Right renal cortex interstitium (tissue), 3 donors: ENCODE data around the gene PSMD3. TPM values are rescaled to one million over a fixed set of nuclear protein-coding genes. Genes with fewer than 3 reads are reported as not detected.

Experiments
- DNase-seq, 3 donors: peaks; one replicate each; pipeline ENCODE4 v3.0.0-alpha.2; 2013; ENCODE audit warnings: low read depth in 3 of 3, low spot score in 2 of 3
- polyA plus RNA-seq, 3 donors: library from polyadenylated mRNA; unstranded; fragments of 120-200 nt; gene quantifications; one replicate each; pipeline ENCODE4 v1.2.1, GENCODE V29; 2013; ENCODE audit not compliant: insufficient read length in 3 of 3

PSMD3 gene
- polyA plus RNA-seq, 3 donors: 109 to 119 (median 109) TPM

- no peak for DNase-seq
Measured at GRCh38 chr17:40019140-40019991, 38.8 kb downstream of the PSMD3 start.

DNA sequence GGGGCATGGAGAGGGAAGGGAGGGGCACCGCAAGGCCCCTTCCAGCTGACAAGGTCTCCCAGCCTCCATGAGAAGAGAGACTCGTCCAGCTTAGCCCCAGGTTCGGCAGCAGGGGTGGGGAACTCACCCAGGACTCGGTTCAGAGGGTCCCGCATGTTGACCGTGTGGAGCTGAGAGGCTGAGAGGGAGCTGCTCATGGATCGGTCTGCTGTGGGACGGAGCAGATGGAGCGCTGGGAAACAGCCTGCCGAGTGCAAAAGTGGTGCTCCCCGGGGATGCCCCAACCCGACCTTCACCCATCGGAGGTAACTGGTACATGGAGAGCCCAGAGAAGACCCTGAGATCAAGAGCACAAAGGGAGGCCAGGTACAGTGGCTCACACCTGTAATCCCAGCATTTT lies 39.5 kb downstream of the PSMD3 start:
- DNase-seq: no peak

DNA sequence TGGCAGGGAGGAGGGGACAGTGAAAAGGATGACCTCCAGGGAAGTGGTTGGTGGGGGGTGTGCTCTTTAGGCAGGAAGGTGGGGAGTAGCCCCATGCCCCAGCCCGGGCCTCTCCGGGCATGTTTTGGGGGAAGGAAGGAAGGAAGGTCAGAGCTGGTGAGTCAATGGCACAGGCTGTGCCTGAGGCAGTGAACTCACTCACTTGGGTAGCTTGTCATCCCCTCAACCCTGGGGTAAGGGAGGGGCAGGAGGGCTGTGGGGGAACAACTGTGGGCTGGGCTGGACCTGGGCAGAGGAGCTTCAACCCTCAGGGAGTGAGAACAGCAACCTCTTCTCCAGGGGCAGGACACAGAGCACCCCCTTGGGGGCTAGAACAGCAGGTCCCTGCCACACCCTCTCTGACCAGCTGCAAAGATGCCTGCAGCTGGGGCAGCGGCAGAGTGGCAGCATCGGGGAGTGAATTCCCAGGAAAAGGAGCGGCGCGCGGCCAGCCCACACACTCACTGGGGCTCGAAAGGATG lies 40.9 kb downstream of the PSMD3 start:
- DNase-seq: no peak

GRCh38 chr17:40022497-40022896 lies 41.9 kb downstream of the PSMD3 start:
- DNase-seq: no peak

- DNase-seq: no peak
Measured at GRCh38 chr17:40022961-40023541, 42.4 kb downstream of the PSMD3 start.

DNA sequence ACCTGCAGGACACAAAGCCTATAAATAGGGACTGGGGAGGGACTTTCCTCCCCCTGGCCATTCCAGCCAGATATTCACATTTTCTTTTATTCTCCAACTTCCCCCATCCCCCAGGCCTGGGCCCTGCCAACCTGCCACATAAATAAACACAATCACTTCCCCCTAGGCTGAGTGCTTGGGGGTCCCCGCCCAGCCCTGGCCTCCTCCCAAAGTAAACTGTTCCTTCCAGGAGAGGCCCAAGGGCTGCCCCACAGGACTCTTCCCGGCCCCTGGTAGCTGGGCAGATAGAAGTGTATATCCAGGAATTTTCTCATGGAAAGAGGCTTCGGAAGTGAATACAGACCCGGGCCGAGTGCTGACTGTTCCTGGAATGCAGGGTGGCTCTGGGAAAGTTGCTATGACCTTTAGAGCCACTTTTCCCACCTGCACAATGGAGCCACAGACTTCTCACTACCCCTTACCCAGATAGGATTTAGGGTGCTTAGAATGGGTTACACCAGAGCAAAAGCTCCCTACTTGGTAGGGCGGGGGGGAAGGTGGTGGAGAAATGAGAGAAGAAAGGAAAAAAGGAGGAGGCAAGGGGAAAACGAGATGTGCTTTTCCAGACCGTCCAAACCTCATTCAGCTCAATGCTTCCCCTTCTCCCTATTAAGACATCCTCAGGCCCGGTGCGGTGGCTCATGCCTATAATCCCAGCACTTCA lies 43.1 kb downstream of the PSMD3 start:
- DNase-seq: no peak

GRCh38 chr17:40024901-40025300 lies 44.3 kb downstream of the PSMD3 start:
- DNase-seq: no peak

- DNase-seq: no peak
Measured at GRCh38 chr17:40025559-40025958, 45.0 kb downstream of the PSMD3 start.

DNA sequence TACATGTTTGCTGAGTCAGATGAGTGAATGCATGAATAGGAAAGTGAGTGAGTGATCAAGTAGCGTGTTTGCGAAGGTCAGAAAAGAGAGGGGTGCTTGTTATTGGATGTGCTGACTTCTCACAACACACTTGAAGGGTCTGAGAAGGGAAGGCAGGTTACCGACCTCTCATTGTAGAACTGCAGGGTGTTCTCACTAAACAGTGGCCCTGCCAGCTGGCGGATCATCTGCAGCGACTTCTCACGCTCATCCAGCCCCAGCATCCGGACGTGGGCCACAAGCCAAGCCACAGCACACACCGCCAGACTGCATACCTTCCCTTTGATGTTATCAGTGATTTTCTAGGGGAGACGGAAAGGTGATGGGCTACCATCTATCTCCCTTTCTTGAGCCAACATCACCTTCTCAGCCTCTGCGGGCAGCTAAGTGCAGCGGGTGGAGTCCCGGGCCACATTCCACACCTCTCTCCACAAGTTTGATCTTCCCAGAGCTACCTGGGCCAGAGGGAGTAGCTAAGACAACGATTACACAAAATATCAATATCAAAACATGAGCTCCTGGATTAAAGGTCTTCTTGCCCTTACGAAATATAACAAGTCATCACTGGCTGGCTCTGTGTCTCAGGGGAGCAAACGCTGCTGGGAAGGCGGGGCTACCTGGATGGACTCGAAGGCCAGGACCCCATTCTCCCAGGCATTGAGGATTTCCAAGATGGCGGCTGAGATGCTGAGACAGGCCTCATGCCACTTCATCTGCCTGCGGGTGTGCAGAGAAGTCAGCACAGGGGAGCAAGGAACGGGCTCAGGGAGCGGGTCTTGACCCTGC lies 45.6 kb downstream of the PSMD3 start:
- DNase-seq: no peak

GRCh38 chr17:40026816-40027613 lies 46.4 kb downstream of the PSMD3 start:
- DNase-seq: peak; percentile 43 to 65 (median 51)

DNA sequence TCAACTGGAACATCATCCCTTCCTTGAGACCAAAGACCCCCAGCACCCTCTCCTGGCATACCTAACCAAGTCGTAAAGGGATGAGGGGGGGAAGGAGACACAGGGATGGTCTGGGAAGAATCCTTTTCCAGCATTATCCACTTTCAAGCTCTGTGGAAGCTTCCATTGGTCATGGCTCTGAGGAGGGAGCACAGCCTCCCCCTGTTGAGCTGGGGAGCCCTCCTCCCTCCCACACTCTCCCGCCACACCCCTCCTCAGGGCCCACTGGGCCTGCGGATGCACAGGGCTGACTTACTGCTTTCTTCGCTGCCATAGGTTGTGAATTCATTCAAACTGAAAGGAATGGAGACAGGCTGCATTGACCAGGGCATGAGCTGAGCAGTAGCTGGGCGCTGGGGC lies 47.0 kb downstream of the PSMD3 start:
- DNase-seq: no peak

GRCh38 chr17:40028595-40028994 lies 48.0 kb downstream of the PSMD3 start:
- no peak for DNase-seq

- DNase-seq: no peak
Measured at GRCh38 chr17:40031706-40032105, 51.1 kb downstream of the PSMD3 start.

DNA sequence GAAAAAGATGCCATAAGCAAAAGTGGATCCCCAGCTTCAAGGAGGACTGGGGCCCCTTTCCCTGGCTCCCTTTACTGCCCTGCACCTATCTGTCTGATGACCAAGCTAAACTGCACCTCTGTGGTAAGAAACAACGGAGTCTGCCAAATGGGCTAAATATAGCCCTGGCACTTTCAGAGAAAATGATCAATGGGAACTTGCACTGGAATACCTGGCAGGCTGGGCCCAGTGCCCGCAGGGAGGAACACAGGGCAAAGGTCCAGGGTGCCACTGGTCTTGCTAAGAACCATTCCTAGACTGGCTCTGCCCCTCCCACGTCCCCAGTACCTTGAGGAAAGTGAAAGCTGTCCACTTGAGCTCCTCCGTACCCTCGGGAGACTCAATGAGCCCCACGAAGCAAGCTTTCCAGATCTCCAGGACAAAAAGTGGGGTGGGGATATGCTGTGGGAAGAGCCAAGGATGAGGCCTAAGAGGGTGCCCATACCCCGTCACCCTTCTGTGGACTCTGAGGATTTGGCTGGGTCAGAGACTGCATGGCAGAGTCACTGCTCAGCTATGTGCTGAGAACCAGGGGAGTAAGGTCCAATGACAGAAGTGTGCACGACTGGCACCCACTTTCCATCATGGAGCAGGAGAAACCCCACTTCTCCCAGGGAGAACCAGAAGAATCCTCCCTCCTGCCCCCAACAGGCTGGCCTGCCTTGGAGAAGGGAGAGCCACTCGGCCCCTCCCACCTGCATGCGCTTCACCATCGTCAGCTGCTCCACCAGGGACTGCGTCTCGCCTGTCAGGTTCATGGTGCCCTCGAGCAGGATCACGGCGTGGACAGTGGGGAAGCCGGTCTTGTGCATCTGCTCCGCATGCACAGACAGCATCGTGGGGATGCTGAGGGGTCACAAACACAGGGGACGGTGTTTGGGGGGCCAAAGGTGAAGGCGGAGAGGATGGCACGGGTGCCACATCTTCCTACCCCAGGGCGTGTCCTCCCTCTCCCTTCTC lies 52.0 kb downstream of the PSMD3 start:
- no peak for DNase-seq

DNA sequence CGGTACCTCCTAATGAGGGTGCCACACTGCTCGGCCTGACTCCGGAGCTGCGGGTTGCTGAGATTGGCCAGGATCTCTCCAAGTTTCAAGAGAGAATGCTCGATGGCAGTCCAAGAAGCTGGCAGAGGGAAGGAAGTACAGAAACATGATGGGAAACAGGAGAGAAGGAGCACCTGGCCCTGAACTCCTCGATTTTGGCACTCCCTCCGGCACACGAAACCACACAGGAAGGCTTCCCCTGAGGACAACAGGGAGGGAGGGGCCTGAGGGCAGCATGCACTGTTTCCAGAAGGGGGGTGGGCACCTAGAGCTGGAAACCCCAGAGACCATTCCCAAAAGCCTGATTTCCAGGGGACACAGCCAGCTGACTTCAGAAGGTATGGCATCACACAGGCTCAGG lies 52.7 kb downstream of the PSMD3 start:
- no peak for DNase-seq

DNA sequence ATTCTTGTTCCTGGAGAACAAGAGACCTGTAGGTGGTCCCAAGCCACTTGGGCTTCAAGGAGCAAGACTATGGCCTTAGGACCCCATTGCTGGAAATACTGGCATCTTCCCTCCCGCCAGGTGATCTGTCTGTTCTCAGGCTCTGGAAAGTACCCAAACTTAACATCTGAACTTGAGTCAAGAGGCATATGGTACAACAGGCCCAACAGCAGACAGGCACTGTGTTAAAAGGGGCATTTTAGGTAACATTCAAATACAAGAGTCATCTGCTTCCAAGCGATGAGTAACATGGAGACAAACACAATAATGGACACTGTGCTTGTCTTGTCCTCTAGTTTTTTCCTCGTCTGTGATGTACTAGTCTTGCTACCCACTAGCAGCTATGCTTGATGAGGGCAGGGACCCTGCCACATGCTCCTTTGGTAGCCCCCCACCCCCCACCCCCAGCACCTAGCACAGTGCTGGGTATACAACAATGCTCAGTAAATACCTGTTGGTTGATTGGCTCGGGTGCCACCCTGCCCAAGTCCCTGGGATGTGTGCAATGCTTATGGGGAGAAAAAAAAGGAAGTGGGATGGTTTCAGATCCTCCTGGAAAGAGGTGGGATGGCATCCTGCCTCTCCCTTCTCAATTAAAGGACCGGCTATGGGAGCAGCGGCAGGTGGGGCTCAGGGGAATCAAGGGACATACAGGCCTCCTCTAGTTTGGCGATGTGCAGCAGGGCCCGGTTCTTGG lies 54.0 kb downstream of the PSMD3 start:
- DNase-seq: no peak

DNA sequence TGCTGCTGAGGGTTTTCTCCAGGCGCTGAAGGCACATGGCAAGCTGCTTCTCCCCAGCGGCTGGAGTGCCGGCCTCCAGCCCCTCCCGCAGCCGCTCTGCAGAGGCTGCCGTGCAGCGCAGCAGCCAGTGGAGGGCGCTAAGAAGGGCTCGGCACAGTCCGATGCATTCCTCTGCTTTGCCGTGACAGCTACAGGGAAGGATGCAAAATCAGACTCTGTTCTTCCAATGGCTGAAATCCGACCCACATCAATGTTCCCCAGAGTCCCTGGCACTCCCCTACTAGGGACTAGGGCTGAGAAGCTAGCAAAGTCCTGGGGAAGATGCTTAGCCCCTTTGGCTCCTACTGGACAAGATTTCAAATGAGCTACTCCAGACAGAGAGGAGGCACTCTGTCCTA lies 54.6 kb downstream of the PSMD3 start:
- no peak for DNase-seq
